GM10248 (cell line): ENCODE measurements around the gene NRROS.

ENCODE experiments used
- CTCF ChIA-PET: fragments of 300-600 bp; sonication (Branson Sonifier 250); formaldehyde crosslinking; extraction: SDS; loops from one replicate; lab custom pipeline; 2021; ENCODE audit warnings: antibody characterized with exemption; lab: Yijun Ruan, JAX
- POLR2A ChIA-PET: fragments of 350-650 bp; sonication (Branson Sonifier 250); formaldehyde crosslinking; extraction: SDS; loops from one replicate; lab custom pipeline; 2020; ENCODE audit warnings: antibody characterized with exemption; lab: Yijun Ruan, JAX
- DNase-seq: peaks from one replicate; pipeline ENCODE4 v3.0.0; 2012; ENCODE audit errors: extremely low spot score
- CTCF ChIP-seq: IDR thresholded peaks from 2 replicates; pipeline ENCODE4 v1.5.1; 2012; ENCODE audit warnings: mild to moderate bottlenecking, low read depth; ENCODE audit errors: extremely low read depth, missing control alignments, control extremely low read depth

NRROS gene

GRCh38 chr3:196660381-196661166 lies 21.1 kb downstream of the NRROS start:
- ChIA-PET POLR2A (no interaction called here), CTCF (interaction anchor here (1.1 to 1.5 kb wide), 2 partner anchors 10 to 138 kb away, joined by 3 to 6 read pairs; no protein-coding TSS in a partner anchor)
- DNase-seq = no peak
- TF ChIP-seq CTCF = no peak

GRCh38 chr3:196661400-196661799 lies 21.9 kb downstream of the NRROS start:
- TF ChIP-seq CTCF = no peak
- DNase-seq = no peak
- POLR2A ChIA-PET = no interaction called here
- CTCF ChIA-PET = interaction anchor here (1.1 to 1.5 kb wide), 2 partner anchors 10 to 139 kb away, joined by 3 read pairs; no protein-coding TSS in a partner anchor

GRCh38 chr3:196662033-196662432 lies 22.5 kb downstream of the NRROS start:
- ChIA-PET CTCF (interaction anchor here (1.5 kb wide), 1 partner anchor 9 kb away, joined by 3 read pairs; no protein-coding TSS in a partner anchor), POLR2A (no interaction called here)
- TF ChIP-seq CTCF = no peak
- DNase-seq = no peak

- DNase-seq = no peak
- POLR2A ChIA-PET = no interaction called here
- CTCF ChIA-PET = interaction anchor here (0.8 to 1.5 kb wide), 5 partner anchors 8 to 22 kb away, joined by 3 to 4 read pairs (median 3); no protein-coding TSS in a partner anchor
- TF ChIP-seq CTCF = no peak
Observed at GRCh38 chr3:196662711-196663571, 23.4 kb downstream of the NRROS start.

GRCh38 chr3:196666001-196666867 lies 26.7 kb downstream of the NRROS start:
- CTCF ChIA-PET = interaction anchor here (2.0 kb wide), 1 partner anchor 19 kb away, joined by 9 read pairs; no protein-coding TSS in a partner anchor
- no peak for TF ChIP-seq CTCF

More at GRCh38 chr3:196666001-196666867, 26.7 kb downstream of the NRROS start:
- POLR2A ChIA-PET = no interaction called here
- no peak for DNase-seq
